Thyroid gland (tissue), 4 donors: ENCODE results near the gene SBK3.

Source experiments
- CTCF ChIP-seq, 6 experiments: fragments of 200-600 bp in 3 of 6; fragments of 450-650 bp in 3 of 6; sonication (generic) in 3 of 6; IDR thresholded peaks; one replicate each; pipeline ENCODE4 v1.5.1; 2016 to 2019; ENCODE audit warnings: antibody characterized with exemption in 6 of 6, mild to moderate bottlenecking in 2 of 6, inconsistent platforms in 1 of 6, moderate library complexity in 1 of 6
- POLR2A ChIP-seq, 2 donors: fragments of 450-650 bp; IDR thresholded peaks; one replicate each; pipeline ENCODE4 v1.6.1; 2017; ENCODE audit warnings: antibody characterized with exemption in 2 of 2, mild to moderate bottlenecking in 2 of 2, moderate library complexity in 1 of 2

GRCh38 chr19:55552206-55552605, 6.9 kb upstream of the SBK3 start:
- TF ChIP-seq CTCF (IDR thresholded peaks at IDR 0.05) (no peak), POLR2A (IDR thresholded peaks at IDR 0.05) (no peak)
